GM18505 (cell line): ENCODE data around the gene BRD3.

Experiments used
- ATAC-seq: cut with Tn5 transposase; IDR thresholded peaks from one replicate; pipeline ENCODE4 v1.9.1; 2021; ENCODE audit not compliant: unreplicated experiment
- POLR2A ChIP-seq: IDR thresholded peaks from 4 replicates; pipeline ENCODE4 v1.6.1; 2011; ENCODE audit warnings: borderline replicate concordance; ENCODE audit not compliant: insufficient read depth, insufficient read length; ENCODE audit errors: extremely low read depth

The BRD3 gene

GRCh38 chr9:134030821-134031470 lies 36.9 kb downstream of the BRD3 start:
- no peak for TF ChIP-seq POLR2A
- ATAC-seq: no peak

GRCh38 chr9:134029248-134030226 lies 38.3 kb downstream of the BRD3 start:
- no peak for ATAC-seq
- no peak for TF ChIP-seq POLR2A

- no peak for ATAC-seq
- TF ChIP-seq POLR2A: no peak
Measured at GRCh38 chr9:134028575-134029247, 39.1 kb downstream of the BRD3 start.

- ATAC-seq: no peak
- TF ChIP-seq POLR2A: no peak
Measured at GRCh38 chr9:134028076-134028475, 39.8 kb downstream of the BRD3 start.

- TF ChIP-seq POLR2A: no peak
- ATAC-seq: no peak
Measured at GRCh38 chr9:134027561-134027960, 40.3 kb downstream of the BRD3 start.

GRCh38 chr9:134026981-134027380 lies 40.8 kb downstream of the BRD3 start:
- no peak for TF ChIP-seq POLR2A
- ATAC-seq: no peak

- ATAC-seq: no peak
- TF ChIP-seq POLR2A: no peak
Measured at GRCh38 chr9:134026581-134026980, 41.2 kb downstream of the BRD3 start.

GRCh38 chr9:134025606-134026541 lies 42.0 kb downstream of the BRD3 start:
- no peak for TF ChIP-seq POLR2A
- peak; percentile 41 for ATAC-seq

GRCh38 chr9:134024828-134025605 lies 42.8 kb downstream of the BRD3 start, which contains the start of gene BRD3OS:
BRD3OS (plus strand) TSS chr9:134025481; CDS start chr9:134026748, 1,267 bp downstream.
- TF ChIP-seq POLR2A: no peak
- ATAC-seq: peak; percentile 84

- no peak for TF ChIP-seq POLR2A
- no peak for ATAC-seq
Measured at GRCh38 chr9:134024214-134024792, 43.5 kb downstream of the BRD3 start.

- TF ChIP-seq POLR2A: no peak
- ATAC-seq: no peak
Measured at GRCh38 chr9:134014946-134015345, 52.9 kb downstream of the BRD3 start.
